Common myeloid progenitor, CD34-positive (primary cell): ENCODE data around the gene DDX49.

Source experiments
- CTCF ChIA-PET: fragments of 350-600 bp; sonication (Branson Sonifier 250); formaldehyde crosslinking; loops from one replicate; lab custom pipeline; 2021; ENCODE audit warnings: antibody characterized with exemption; lab: Charles Lee
- POLR2A ChIA-PET: fragments of 350-600 bp; sonication (Branson Sonifier 250); formaldehyde crosslinking; loops from one replicate; lab custom pipeline; 2021; ENCODE audit warnings: antibody characterized with exemption; lab: Charles Lee
- DNase-seq, 3 donors: peaks; one replicate each; pipeline versions ENCODE4 v3.0.0 to v3.0.0-alpha.2; 2013
- H3K27ac ChIP-seq, 2 experiments: 1 replicate in 1 of 2; 2 replicates in 1 of 2; pipeline ENCODE4 v1.7.0; 2013; ENCODE audit warnings: inconsistent platforms in 2 of 2, low read length in 2 of 2, mild to moderate bottlenecking in 2 of 2, low read depth in 1 of 2, moderate library complexity in 1 of 2; ENCODE audit not compliant: severe bottlenecking in 2 of 2, insufficient read depth in 1 of 2, poor library complexity in 1 of 2
- H3K27me3 ChIP-seq, 5 experiments: replicated peaks in 2 of 5; 1 replicate in 3 of 5; 2 replicates in 2 of 5; pipeline versions ENCODE4 v1.6.1 to v1.7.0; 2013; ENCODE audit warnings: low read length in 4 of 5, mild to moderate bottlenecking in 2 of 5, moderate library complexity in 2 of 5, inconsistent platforms in 1 of 5; ENCODE audit not compliant: insufficient read depth in 5 of 5, control insufficient read depth in 4 of 5
- H3K36me3 ChIP-seq, 4 experiments: 1 replicate in 2 of 4; 2 replicates in 2 of 4; pipeline versions ENCODE4 v1.6.1 to v1.7.0; 2013; ENCODE audit warnings: low read length in 3 of 4, control low read depth in 1 of 4, mild to moderate bottlenecking in 1 of 4; ENCODE audit not compliant: control insufficient read depth in 4 of 4, insufficient read depth in 4 of 4
- H3K4me1 ChIP-seq, 4 experiments: 1 replicate in 3 of 4; 2 replicates in 1 of 4; pipeline versions ENCODE4 v1.6.1 to v1.7.1; 2013; ENCODE audit warnings: low read length in 3 of 4, mild to moderate bottlenecking in 3 of 4, control low read depth in 1 of 4, inconsistent platforms in 1 of 4, moderate library complexity in 1 of 4; ENCODE audit not compliant: control insufficient read depth in 4 of 4, insufficient read depth in 4 of 4; ENCODE audit errors: control extremely low read depth in 1 of 4
- H3K4me3 ChIP-seq, 7 experiments: 1 replicate in 4 of 7; 2 replicates in 3 of 7; pipeline versions ENCODE4 v1.5.1 to v1.7.0; 2013; ENCODE audit warnings: mild to moderate bottlenecking in 7 of 7, low read length in 6 of 7, moderate library complexity in 6 of 7, inconsistent platforms in 2 of 7, low read depth in 2 of 7, control low read depth in 1 of 7; ENCODE audit not compliant: insufficient read depth in 4 of 7, control insufficient read depth in 1 of 7; ENCODE audit errors: extremely low read depth in 1 of 7
- H3K9me3 ChIP-seq, 5 experiments: 1 replicate in 4 of 5; 2 replicates in 1 of 5; pipeline versions ENCODE4 v1.6.1 to v1.7.1; 2013; ENCODE audit warnings: low read length in 4 of 5, mild to moderate bottlenecking in 2 of 5, inconsistent platforms in 1 of 5, low read depth in 1 of 5, moderate library complexity in 1 of 5; ENCODE audit not compliant: control insufficient read depth in 4 of 5, insufficient read depth in 2 of 5; ENCODE audit errors: control extremely low read depth in 1 of 5
- WGBS: methylation state at CpG from one replicate; pipeline ENCODE4 v1.1.5; 2013; ENCODE audit not compliant: insufficient coverage; 5-methylcytosine and 5-hydroxymethylcytosine counted together

DDX49 gene

GRCh38 chr19:18922228-18922985 is 2.9 kb downstream of the DDX49 start:
- Histone ChIP-seq H3K4me3 (no peak overlapping the region), H3K36me3 (peaks cover 6 to 58% (median 36%) of the 10 kb centered on the region in 4 experiments), H3K4me1 (peaks cover 14 to 25% (median 22%) of the 10 kb centered on the region in 4 experiments), H3K27ac (no peak overlapping the region), H3K27me3 (no peaks in the 10 kb centered on the region), H3K9me3 (no peaks in the 10 kb centered on the region)
- WGBS = 98% methylated on average over 26 of the region's 29 CpGs
- ChIA-PET CTCF (interaction anchor here (1.2 kb wide), 1 partner anchor 64 kb away, joined by 4 read pairs; no protein-coding TSS in a partner anchor), POLR2A (no interaction called here)
- no peak for DNase-seq

DNA sequence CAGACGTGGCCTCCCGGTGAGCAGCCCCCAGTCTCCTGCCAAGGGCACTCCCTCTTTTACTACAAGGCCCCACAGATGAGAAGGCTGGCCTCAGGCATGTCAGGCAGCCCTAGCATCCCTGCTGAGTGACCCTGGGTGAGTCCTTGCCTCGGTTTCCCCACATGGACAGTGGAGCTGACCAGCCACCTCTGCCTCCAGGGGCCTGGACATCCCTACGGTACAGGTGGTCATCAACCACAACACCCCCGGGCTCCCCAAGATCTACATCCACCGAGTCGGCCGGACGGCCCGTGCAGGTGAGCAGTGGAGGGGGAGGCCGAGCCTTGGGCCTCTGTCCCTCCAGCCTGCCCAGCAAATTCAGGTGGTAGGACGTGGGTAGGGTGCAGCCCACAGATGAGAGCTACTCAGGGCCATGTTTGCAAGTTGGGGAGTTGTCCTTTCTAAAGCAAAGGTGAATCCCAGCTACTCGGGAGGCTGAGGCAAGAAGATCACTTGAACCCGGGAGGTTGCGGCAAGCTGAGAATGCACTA is 5.2 kb downstream of the DDX49 start:
- DNase-seq = no peak
- H3K4me1 ChIP-seq = peaks cover 9 to 11% (median 10%) of the 10 kb centered on the region in 4 experiments
- peaks cover 6 to 73% (median 43%) of the 10 kb centered on the region in 4 experiments for H3K36me3 ChIP-seq
- ChIA-PET POLR2A (no interaction called here), CTCF (interaction anchor here (1.0 kb wide), 1 partner anchor 62 kb away, joined by 4 read pairs; no protein-coding TSS in a partner anchor)
- no peak overlapping the region for H3K27ac ChIP-seq
- no peak overlapping the region for H3K4me3 ChIP-seq
- H3K27me3 ChIP-seq = no peaks in the 10 kb centered on the region
- WGBS = 96% methylated on average over 9 of the region's 15 CpGs
- no peaks in the 10 kb centered on the region for H3K9me3 ChIP-seq

DNA sequence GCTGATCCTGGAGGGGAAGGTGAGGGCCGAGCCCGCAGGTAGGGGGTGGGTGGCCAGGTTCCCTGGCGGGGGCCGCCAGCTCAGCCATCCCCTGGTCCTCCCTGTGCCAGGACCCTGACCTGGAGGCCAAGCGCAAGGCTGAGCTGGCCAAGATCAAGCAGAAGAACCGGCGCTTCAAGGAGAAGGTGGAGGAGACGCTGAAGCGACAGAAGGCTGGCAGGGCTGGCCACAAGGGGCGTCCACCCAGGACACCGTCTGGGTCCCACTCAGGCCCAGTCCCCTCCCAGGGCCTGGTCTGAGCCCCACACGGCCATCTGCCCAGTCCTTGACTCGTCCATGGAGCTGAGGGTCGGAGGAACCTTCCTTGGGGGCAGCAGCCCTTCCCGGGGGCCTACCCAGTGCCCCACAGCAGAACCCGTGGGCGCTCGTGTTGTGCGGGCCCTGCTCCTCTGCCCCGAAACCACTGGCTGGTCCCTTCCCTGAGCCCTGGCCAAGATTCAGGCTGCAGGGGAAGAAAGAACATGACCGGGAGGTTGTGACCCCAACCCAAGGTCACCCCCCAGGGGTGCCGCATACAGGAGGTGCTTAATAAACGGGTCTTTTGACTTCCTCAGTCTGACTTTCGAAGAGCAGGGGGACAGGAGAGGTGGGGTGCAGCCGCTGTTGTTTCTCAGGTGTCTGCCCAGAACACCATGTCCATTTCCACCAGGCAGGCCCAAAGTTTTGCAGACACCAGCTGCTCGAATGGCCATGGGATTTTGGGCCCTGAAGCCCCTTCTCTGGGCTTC is 8.7 kb downstream of the DDX49 start:
- peaks cover 0 to 9% (median 7%) of the 10 kb centered on the region in 4 experiments for H3K4me1 ChIP-seq
- H3K4me3 ChIP-seq = no peak overlapping the region
- 95% methylated on average over 20 of the region's 26 CpGs for WGBS
- H3K27ac ChIP-seq = no peak overlapping the region
- H3K9me3 ChIP-seq = no peaks in the 10 kb centered on the region
- DNase-seq = no peak
- H3K27me3 ChIP-seq = peaks cover 0 to 8% (median 2%) of the 10 kb centered on the region in 5 experiments
- ChIA-PET POLR2A (interaction anchor here (0.5 kb wide), 1 partner anchor 16 kb away, joined by 3 read pairs; no protein-coding TSS in a partner anchor), CTCF (interaction anchor here (1.1 kb wide), 1 partner anchor 9 kb away, joined by 3 read pairs; the partner anchor contains the start of genes COPE and DDX49)
- H3K36me3 ChIP-seq = peaks cover 2 to 47% (median 31%) of the 10 kb centered on the region in 4 experiments

- Histone ChIP-seq H3K36me3 (peaks cover 2 to 37% (median 21%) of the 10 kb centered on the region in 4 experiments), H3K9me3 (no peaks in the 10 kb centered on the region), H3K4me3 (no peak overlapping the region), H3K27ac (no peak overlapping the region), H3K4me1 (peaks cover 0 to 10% (median 7%) of the 10 kb centered on the region in 4 experiments), H3K27me3 (peaks cover 0 to 18% (median 5%) of the 10 kb centered on the region in 5 experiments)
- DNase-seq = no peak
- ChIA-PET POLR2A (no interaction called here), CTCF (interaction anchor here (0.9 to 1.1 kb wide), 2 partner anchors 10 to 58 kb away, joined by 3 to 4 read pairs; partner anchors contain the start of genes COPE and DDX49)
- WGBS = 93% methylated on average over 19 of the region's 25 CpGs
These were observed 9.8 kb downstream of the DDX49 start for GRCh38 chr19:18929311-18929710.

DNA sequence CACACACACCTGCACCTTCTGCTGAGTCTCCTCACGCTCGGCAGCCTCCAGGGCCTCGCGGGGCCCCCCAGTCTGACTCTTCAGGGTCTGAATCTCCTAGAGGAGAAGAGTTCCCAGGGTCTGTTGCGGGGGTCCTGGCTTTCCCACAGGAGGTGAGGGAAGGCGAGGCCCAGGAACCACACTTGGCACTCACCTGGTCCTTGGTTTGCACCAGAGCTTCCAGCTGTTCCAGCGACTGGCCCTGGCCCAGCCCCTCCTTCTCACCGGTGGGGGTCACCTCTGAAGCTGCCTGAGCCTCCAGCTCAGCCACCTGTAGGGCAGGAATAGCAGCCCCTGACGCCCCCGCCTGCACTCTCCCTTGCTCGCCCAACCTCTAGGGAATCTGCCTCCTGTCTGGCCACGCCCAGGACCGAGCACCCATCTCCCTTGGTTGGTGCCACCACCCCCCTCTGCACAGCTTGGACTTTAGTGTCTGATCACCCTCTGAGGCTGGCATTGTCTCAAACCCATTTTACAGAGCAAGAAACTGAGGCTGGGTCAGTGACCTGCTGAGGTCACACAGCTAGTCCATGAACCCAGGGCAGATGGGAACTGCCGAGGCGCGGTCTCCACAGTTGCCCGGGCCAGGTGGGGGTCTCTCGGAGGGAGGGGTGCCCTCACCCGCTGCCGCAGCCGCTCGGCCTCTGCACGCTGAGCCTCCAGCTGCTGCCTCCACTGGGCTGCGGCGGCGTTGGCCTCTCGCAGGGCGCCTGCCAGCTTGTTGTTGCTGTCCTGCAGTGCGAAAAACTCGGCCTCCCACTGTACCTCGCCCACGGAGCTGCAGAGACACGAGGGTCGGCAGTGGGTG is 12.0 kb downstream of the DDX49 start:
- peaks cover 0 to 18% (median 5%) of the 10 kb centered on the region in 5 experiments for H3K27me3 ChIP-seq
- no peak overlapping the region for H3K27ac ChIP-seq
- POLR2A ChIA-PET = interaction anchor here (0.6 to 2.2 kb wide), 2 partner anchors 12 to 41 kb away, joined by 4 read pairs; partner anchors contain the start of genes COPE and DDX49
- H3K4me1 ChIP-seq = peaks cover 0 to 10% (median 7%) of the 10 kb centered on the region in 4 experiments
- H3K36me3 ChIP-seq = peaks cover 0 to 20% (median 8%) of the 10 kb centered on the region in 4 experiments
- H3K4me3 ChIP-seq = no peak overlapping the region
- DNase-seq = no peak
- CTCF ChIA-PET = interaction anchor here (1.0 kb wide), 1 partner anchor 12 kb away, joined by 3 read pairs; the partner anchor contains the start of genes COPE and DDX49
- 96% methylated on average over 22 of the region's 34 CpGs for WGBS
- no peaks in the 10 kb centered on the region for H3K9me3 ChIP-seq
